ENCODE data around the gene MRTFA. TPM values are rescaled to one million over a fixed set of nuclear protein-coding genes. Genes with fewer than 3 reads are reported as not detected.

The MRTFA gene
- total RNA-seq, 1 donor from 2014 or later = 68.4 TPM

DNA sequence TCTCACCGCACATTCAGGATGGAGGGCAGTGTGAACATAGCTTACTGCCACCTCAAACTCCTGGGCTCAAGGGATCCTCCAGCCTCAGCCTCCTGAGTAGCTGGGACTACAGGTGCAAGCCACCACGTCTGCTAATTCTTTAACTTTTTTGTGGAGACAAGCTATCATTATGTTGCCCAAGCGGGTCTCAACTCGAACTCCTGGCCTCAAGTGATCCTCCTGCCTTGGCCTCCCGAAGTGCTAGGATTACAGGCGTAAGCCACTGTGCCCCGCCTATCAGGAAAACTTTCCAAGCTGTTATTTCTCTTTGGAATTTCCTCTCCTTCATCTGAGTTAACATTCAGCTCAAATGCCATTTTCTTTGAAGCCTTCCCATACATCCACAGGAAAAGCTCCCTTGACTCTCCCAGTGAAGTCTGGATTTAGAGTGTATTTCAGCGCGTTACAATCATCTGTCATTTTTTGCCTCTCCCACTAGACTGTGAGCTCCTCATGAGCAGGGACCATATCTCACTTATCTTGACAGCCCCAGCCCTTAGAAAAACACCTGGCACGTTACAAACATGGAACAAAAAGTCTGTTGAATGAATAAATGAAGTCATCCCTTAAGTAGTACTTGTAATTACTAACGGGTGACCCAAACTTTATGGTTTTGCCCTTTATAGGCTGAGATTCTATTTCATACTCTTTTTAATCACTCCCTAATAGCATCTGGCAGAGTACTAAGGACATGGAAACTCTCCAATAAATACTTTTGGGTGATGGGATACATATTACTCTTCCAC, 2.2 kb downstream of the MRTFA start:
- TF ChIP-seq, protein P1, sequence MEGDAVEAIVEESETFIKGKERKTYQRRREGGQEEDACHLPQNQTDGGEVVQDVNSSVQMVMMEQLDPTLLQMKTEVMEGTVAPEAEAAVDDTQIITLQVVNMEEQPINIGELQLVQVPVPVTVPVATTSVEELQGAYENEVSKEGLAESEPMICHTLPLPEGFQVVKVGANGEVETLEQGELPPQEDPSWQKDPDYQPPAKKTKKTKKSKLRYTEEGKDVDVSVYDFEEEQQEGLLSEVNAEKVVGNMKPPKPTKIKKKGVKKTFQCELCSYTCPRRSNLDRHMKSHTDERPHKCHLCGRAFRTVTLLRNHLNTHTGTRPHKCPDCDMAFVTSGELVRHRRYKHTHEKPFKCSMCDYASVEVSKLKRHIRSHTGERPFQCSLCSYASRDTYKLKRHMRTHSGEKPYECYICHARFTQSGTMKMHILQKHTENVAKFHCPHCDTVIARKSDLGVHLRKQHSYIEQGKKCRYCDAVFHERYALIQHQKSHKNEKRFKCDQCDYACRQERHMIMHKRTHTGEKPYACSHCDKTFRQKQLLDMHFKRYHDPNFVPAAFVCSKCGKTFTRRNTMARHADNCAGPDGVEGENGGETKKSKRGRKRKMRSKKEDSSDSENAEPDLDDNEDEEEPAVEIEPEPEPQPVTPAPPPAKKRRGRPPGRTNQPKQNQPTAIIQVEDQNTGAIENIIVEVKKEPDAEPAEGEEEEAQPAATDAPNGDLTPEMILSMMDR (IDR thresholded peaks at IDR 0.05; ENCODE audit: unreplicated experiment) = no peak
- Mint-ChIP-seq H3K4me3 (ENCODE audit: unreplicated experiment) (peak overlapping the region; percentile 21), H3K9me3 (ENCODE audit: unreplicated experiment) (no peaks in the 10 kb centered on the region), H3K4me1 (ENCODE audit: unreplicated experiment) (peaks cover 30% of the 10 kb centered on the region), H3K36me3 (ENCODE audit: low read depth, unreplicated experiment) (no peaks in the 10 kb centered on the region), H3K27ac (ENCODE audit: unreplicated experiment) (no peak overlapping the region), H3K27me3 (ENCODE audit: unreplicated experiment) (no peaks in the 10 kb centered on the region)
- no peak for DNase-seq (ENCODE audit: low spot score)

DNA sequence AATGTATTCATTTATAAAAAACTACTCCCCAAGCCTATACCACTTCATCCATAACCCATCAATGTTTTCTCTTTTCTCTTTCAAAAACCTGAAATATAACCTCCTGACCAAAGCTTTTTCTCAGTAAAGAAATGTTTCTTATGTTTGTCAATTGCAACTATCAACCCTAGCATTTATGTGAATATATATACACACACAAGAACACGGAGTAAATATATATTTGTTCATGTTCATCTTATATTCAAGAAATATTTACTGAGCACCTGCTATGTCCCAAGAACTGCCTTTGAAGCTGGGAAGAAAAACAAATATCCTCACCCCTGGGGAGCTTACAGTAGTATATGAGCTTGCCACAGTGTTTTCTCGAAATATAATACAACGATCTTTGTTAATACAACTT, 3.5 kb downstream of the MRTFA start:
- Mint-ChIP-seq H3K36me3 (ENCODE audit: low read depth, unreplicated experiment) (no peaks in the 10 kb centered on the region), H3K27me3 (ENCODE audit: unreplicated experiment) (peaks cover 2% of the 10 kb centered on the region), H3K4me1 (ENCODE audit: unreplicated experiment) (peaks cover 32% of the 10 kb centered on the region), H3K9me3 (ENCODE audit: unreplicated experiment) (no peaks in the 10 kb centered on the region), H3K27ac (ENCODE audit: unreplicated experiment) (no peak overlapping the region), H3K4me3 (ENCODE audit: unreplicated experiment) (no peak overlapping the region)
- DNase-seq (ENCODE audit: low spot score) = no peak
- TF ChIP-seq, protein P1 (IDR thresholded peaks at IDR 0.05; ENCODE audit: unreplicated experiment) = no peak

DNA sequence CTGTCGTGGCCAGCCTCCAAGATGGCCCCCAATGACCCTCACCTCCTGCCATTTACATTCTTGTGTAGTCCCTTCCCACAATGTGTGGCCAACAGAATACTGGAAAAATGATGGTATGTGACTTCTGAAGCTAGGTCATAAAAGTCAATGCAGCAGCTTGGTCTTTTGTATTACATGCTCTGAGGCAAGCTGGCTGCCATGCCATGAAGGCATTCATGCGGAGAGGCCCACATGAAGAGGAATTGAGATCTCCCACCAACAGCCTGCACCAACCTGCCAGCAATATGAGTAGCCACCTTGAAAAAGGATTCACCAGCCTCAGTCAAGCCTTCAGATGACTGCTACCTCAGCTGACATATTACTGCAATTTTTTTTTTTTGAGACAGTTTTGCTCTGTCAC, 4.6 kb downstream of the MRTFA start:
- Mint-ChIP-seq H3K27ac (ENCODE audit: unreplicated experiment) (no peak overlapping the region), H3K4me1 (ENCODE audit: unreplicated experiment) (peaks cover 28% of the 10 kb centered on the region), H3K27me3 (ENCODE audit: unreplicated experiment) (peaks cover 2% of the 10 kb centered on the region), H3K4me3 (ENCODE audit: unreplicated experiment) (no peak overlapping the region), H3K36me3 (ENCODE audit: low read depth, unreplicated experiment) (no peaks in the 10 kb centered on the region), H3K9me3 (ENCODE audit: unreplicated experiment) (no peaks in the 10 kb centered on the region)
- DNase-seq (ENCODE audit: low spot score) = no peak
- TF ChIP-seq, protein P1 (IDR thresholded peaks at IDR 0.05; ENCODE audit: unreplicated experiment) = no peak

DNA sequence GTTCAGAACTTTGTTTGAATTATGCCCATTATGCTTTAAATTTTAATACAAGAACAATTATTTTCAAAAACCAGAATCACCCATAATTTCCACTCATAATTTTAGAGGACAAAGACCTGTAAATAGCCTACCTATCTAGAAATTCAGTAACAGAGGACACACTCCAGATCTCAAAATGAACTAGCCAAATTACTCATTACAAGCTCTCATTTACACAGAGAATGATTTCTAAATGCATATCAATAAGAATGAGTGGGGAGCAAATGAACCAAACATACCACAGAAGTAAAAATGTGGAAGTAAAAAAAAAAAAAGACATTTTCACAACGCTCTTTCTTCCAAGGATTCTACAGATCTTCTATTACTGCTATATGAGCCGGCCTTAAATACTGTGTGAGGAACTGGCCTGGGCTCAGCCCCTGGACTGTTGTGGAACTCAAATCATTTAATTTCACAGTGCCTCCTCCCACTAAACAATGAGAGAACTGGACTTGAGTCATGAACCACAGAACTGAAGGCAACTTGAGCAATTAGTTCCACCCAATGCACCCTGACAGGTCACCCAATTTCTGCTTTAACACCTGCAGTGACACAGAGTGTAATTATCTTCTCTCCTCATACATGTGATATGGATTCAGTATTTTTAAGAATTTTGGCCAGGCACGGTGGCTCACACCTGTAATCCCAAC, 8.0 kb downstream of the MRTFA start:
- no peak for DNase-seq (ENCODE audit: low spot score)

More for the DNA sequence above, 8.0 kb downstream of the MRTFA start:
- no peak overlapping the region for H3K4me3 Mint-ChIP-seq (ENCODE audit: unreplicated experiment)
- TF ChIP-seq, protein P1 (IDR thresholded peaks at IDR 0.05; ENCODE audit: unreplicated experiment) = no peak
- no peaks in the 10 kb centered on the region for H3K36me3 Mint-ChIP-seq (ENCODE audit: low read depth, unreplicated experiment)
- H3K27ac Mint-ChIP-seq (ENCODE audit: unreplicated experiment) = no peak overlapping the region
- H3K4me1 Mint-ChIP-seq (ENCODE audit: unreplicated experiment) = peaks cover 7% of the 10 kb centered on the region
- no peaks in the 10 kb centered on the region for H3K9me3 Mint-ChIP-seq (ENCODE audit: unreplicated experiment)
- peaks cover 2% of the 10 kb centered on the region for H3K27me3 Mint-ChIP-seq (ENCODE audit: unreplicated experiment)
